GM19372 (cell line): Measurements from ENCODE around the gene DGKE.

Experiments used
- ATAC-seq: cut with Tn5 transposase; IDR thresholded peaks from one replicate; pipeline ENCODE4 v1.9.1; 2021; ENCODE audit warnings: mild to moderate bottlenecking, low read depth, moderate library complexity; ENCODE audit not compliant: unreplicated experiment

Gene DGKE

DNA sequence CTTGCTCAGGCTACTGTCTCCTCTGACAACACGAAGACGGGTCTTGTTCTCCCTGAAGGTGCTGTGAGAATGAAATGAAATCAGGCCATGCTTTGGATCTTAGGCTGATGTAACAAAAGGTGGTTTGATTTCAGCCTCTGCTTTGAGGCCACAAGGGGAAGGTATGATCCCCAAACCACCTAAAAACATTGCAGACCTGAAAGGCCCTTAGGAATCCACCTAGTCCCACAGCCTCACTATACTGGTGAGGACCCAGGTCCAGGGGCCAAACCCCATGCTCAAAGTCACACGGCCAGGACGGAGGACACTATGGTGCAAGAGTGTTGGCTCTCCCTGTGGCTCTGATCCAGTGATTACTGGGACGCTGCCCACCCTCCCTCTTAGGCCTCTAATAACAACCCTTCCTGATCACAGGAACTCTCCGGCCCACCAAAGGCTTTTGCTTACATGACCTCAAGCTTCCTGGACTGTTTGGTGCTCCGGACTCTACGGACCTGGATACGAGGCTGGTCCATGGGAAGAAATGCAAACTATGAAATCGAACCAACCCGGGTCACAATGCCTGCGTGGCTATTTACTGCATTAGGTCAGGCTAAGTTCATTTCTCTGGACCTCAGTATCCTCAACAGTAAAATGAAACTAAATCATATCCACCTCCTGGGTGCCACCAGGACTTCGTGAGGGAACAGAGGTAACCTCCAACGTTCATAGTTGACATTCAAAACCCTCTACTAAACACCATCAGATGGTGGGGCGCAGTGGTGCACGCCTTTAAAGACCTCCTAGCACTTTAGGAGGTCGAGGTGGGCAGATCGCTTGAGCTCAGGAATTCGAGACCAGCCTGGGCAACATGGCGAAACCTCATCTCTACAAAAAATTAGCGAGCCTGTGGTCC, 78.4 kb downstream of the DGKE start:
- no peak for ATAC-seq

DNA sequence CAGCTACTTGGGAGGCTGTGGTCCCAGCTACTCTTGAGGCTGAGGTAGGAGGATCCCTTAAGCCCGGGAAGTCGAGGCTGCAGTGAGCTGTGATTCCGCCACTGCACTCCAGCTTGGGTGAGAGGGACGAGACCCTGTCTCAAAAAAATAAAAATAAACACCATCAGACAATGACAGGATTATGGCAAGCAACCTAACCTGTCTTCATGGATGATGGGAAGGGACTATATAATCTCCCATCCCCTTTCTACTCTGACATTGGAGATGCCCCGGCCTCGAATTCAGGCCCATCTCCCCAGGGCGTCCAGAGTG, 79.0 kb downstream of the DGKE start:
- no peak for ATAC-seq

DNA sequence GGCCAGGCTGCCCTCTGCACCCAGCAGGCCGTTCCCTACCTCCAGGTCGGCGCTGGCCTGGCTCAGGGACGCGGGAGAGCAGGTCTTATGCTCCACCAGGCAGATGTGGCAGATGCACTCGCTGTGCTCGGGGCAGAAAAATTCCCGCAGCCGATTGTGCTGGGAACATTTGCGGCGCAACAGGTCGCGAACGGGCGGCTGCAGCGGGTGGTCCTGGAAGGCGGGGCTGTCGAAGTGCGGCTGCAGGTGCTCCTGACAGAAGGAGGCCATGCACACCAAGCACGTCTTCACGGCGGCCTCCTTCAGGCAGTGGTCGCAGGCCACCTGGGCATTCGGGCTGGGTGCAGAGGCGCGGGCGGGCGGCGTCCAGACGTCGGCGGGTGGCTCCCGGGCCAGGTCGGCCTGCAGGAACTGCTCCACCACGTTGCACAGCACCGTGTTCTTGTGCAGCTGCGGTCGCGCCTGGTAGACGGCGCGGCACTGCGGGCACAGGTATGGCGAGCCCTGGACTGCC, 79.5 kb downstream of the DGKE start:
- peak; percentile 42 for ATAC-seq

DNA sequence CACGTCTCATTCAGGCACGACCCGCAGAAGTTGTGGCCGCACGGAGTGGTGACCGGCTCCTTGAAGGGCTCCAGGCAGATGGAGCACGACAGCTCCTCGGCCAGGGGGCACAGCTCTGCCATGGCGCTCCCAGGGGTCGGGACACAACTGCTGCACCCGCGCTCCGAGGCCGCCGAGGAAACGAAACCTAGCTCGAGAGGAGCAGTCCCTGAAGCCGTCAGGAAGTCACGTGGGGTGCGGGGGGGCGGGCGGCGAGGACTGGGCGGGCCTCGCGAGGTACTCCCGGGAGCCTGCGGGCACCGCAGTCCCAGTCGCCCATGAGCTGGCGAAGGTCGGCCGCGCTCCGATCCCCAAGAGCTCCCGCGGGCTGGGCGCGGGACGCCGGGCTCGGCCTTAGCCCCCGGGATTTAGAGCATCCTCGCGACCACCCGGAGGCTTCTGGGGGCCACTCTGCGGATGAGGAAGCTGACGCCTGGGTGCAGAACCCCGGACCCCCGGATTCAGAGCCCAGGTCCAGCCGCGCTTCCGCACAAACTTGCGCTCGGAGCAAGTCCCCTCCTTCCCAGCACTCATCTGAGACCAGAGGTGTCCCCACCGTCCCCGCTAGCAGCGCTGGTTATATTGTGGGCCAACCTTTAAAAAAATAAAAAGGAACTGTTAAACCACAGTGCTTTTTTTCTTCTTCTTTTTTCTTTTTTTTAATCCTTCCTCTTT, 80.1 kb downstream of the DGKE start, which contains the start of gene TRIM25:
Gene TRIM25 (minus strand): TSS at position 183 of the 714 bp plus-strand sequence. CDS start 61 bp downstream, at position 122.
- peak; percentile 65 for ATAC-seq

DNA sequence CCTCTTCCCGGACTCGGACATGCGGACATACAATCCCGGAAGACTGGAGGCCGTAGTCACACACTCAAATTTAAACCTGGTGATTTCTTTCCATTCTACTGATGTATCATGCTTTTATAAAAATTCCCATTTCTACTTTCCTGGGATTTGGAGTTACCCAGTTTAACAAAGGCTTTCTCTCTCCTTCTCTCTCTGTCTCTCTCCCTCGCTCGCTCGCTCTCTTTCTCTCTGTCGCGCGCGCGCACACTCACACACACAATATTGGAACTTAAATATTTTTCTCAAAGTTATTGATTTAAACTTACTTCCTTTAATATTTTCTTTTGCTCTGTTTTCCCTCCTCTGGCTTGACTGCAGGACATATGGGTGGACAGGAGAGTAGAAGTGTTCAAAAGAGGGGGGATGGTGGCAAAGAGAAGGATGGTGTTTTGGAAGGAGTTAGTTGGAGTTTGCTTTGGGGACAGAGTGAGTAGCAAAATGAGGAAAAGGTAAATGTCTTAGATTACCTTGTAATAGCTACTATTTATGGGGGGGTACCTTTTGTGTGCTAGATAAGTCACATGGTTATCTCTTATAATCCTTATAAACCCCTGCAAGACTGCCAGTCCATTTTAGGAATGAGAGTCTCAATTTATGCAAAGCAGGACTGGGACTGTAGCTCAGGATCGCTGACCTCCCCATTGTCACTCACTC, 80.8 kb downstream of the DGKE start:
- ATAC-seq, result no peak

DNA sequence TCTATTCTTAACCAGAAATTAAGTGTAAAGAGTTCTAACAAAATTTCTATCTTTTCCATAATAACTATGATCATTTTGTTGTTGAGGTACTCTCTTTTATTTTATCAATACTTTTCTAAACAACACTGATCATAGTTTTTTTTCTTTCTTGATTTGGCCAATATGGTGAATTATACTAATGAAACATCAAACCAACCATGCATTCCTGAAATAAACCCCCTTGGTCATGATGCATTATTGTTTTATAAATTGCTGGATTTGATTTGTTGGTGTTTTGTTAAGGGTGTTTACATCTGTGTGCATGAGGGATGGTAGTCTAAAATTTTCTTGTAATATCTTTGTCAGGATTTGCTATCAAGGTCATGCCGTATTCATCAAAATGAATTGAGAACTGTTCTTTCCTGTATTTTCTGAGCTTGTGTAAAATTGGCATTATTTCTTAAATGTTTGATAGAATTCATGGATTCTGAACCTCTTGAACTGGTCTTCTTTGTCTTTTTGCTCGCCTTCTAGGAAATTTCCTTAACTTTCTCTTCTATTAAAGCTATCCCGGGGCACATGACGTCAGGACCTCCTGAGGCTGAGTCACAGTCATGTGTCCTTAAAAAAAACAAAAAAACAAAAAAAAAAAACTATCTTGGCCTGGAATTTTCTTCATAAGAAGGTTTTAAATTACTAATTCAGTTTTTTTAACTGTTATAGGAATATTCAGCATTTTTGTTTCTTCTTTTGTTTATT, 83.8 kb downstream of the DGKE start:
- ATAC-seq, result no peak

DNA sequence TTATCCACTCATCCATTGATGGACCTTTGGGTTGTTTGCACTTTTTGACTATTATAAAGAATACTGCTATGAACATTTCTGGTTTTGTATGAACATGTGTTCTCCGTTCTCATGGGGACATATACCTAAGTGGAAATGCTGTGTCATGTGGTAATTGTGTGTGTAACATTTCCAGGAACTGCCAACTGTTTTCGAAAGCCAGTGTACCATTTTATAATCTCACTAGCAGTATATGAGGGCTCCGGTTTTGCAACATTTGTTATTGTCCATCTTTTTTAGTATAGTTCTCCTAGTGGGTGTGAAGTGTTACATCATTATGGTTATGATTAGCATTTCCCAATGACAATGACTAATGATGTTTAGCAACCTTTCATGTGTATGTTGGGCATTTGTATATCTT, 85.0 kb downstream of the DGKE start:
- ATAC-seq, result no peak
